Cardiac muscle cell (in vitro differentiated cells and primary cell): ENCODE measurements around the gene PNLIPRP3. TPM values are rescaled to one million over a fixed set of nuclear protein-coding genes. Genes with fewer than 3 reads are reported as not detected.
A peak's percentile ranks its signal among the peaks of the same experiment; 100 is the strongest.

ENCODE experiments used
- DNase-seq, 2 donors: peaks; one replicate each; pipeline versions ENCODE4 v3.0.0 to v3.0.0-alpha.2; 2010 to 2017; ENCODE audit warnings: low read depth in 1 of 2, low spot score in 1 of 2
- H3K27ac ChIP-seq: fragments of 200-600 bp; sonication (generic); 2 replicates; pipeline ENCODE4 v1.5.1; 2016
- H3K27me3 ChIP-seq: fragments of 200-600 bp; sonication (generic); 2 replicates; pipeline ENCODE4 v1.6.0; 2016; ENCODE audit warnings: control low read depth
- H3K36me3 ChIP-seq: fragments of 200-600 bp; sonication (generic); 2 replicates; pipeline ENCODE4 v1.5.1; 2016; ENCODE audit warnings: control low read depth
- H3K4me1 ChIP-seq: fragments of 200-600 bp; sonication (generic); 2 replicates; pipeline ENCODE4 v1.8.1; 2017; ENCODE audit warnings: low read depth, mild to moderate bottlenecking, mixed run types
- H3K4me3 ChIP-seq: fragments of 200-600 bp; sonication (generic); 2 replicates; pipeline ENCODE4 v1.5.1; 2016; ENCODE audit warnings: mild to moderate bottlenecking
- H3K9me3 ChIP-seq: fragments of 200-600 bp; sonication (generic); 2 replicates; pipeline ENCODE4 v1.5.1; 2017; ENCODE audit warnings: low read depth, mild to moderate bottlenecking, control low read depth
- CTCF ChIP-seq: IDR thresholded peaks from 2 replicates; pipeline ENCODE4 v1.5.1; 2012; ENCODE audit warnings: low read depth, mild to moderate bottlenecking, low read length
- polyA plus RNA-seq: library from polyadenylated mRNA; unstranded; fragments of >200 nt; fragmentation: Nextera tagmentation; extraction: Ambion mirVana; gene quantifications from 2 replicates; pipeline ENCODE4 v1.2.1, GENCODE V29; 2016
- total RNA-seq: library from RNA; depleted of rRNA; stranded (reverse); fragments of >200 nt; gene quantifications from 2 replicates; pipeline ENCODE4 v1.2.3, GENCODE V29; 2016

The PNLIPRP3 gene
- total and polyA plus RNA-seq, 2 experiments from 2014 or later: not detected

DNA sequence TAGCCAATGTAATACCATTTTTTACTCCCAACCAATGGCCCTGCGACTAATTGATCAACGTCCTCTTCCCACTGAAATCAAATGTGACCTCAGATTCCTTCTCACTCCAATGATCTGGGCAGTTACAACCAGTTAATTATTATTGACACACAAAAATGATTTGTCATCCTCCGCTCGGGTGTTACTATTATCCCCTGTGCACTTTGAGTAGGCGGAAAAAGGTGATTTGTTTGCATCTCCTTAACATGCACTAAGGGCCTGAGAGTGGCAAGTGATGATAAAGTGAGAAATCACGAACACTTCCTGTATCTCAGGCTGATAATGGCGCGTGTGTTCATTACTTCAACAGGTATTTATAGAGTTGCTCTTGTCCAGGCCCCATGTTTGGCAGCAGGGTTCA, 77.1 kb downstream of the PNLIPRP3 start:
- no peaks in the 10 kb centered on the region for H3K9me3 ChIP-seq
- H3K27me3 ChIP-seq: no peaks in the 10 kb centered on the region
- H3K36me3 ChIP-seq: no peaks in the 10 kb centered on the region
- no peak for DNase-seq
- no peak for TF ChIP-seq CTCF
- no peak overlapping the region for H3K27ac ChIP-seq
- H3K4me1 ChIP-seq: no peaks in the 10 kb centered on the region
- H3K4me3 ChIP-seq: no peak overlapping the region

GRCh38 chr10:116510565-116510964, 82.9 kb downstream of the PNLIPRP3 start:
- Histone ChIP-seq H3K27ac (no peak overlapping the region), H3K36me3 (no peaks in the 10 kb centered on the region), H3K9me3 (no peaks in the 10 kb centered on the region), H3K4me1 (no peaks in the 10 kb centered on the region), H3K4me3 (no peak overlapping the region), H3K27me3 (no peaks in the 10 kb centered on the region)
- no peak for TF ChIP-seq CTCF
- no peak for DNase-seq

GRCh38 chr10:116511365-116511764, 83.7 kb downstream of the PNLIPRP3 start:
- H3K36me3 ChIP-seq: no peaks in the 10 kb centered on the region
- H3K4me3 ChIP-seq: no peak overlapping the region
- no peak for DNase-seq
- no peak for TF ChIP-seq CTCF
- H3K4me1 ChIP-seq: no peaks in the 10 kb centered on the region
- H3K27me3 ChIP-seq: no peaks in the 10 kb centered on the region
- H3K27ac ChIP-seq: no peak overlapping the region
- no peaks in the 10 kb centered on the region for H3K9me3 ChIP-seq

- peak; percentile 53 to 55 for DNase-seq
- no peaks in the 10 kb centered on the region for H3K27me3 ChIP-seq
- no peaks in the 10 kb centered on the region for H3K4me1 ChIP-seq
- H3K9me3 ChIP-seq: no peaks in the 10 kb centered on the region
- H3K27ac ChIP-seq: no peak overlapping the region
- no peaks in the 10 kb centered on the region for H3K36me3 ChIP-seq
- peak; percentile 81 for TF ChIP-seq CTCF
- H3K4me3 ChIP-seq: no peak overlapping the region
These were observed 94.0 kb downstream of the PNLIPRP3 start for GRCh38 chr10:116521424-116522290.

- Histone ChIP-seq H3K36me3 (no peaks in the 10 kb centered on the region), H3K27ac (no peak overlapping the region), H3K27me3 (no peaks in the 10 kb centered on the region), H3K9me3 (no peaks in the 10 kb centered on the region), H3K4me1 (no peaks in the 10 kb centered on the region), H3K4me3 (no peak overlapping the region)
- no peak for TF ChIP-seq CTCF
- no peak for DNase-seq
These were observed 95.2 kb downstream of the PNLIPRP3 start for GRCh38 chr10:116522803-116523381.
